Lung (tissue), 12 donors: ENCODE measurements around the gene MAGI2. TPM values are rescaled to one million over a fixed set of nuclear protein-coding genes. Genes with fewer than 3 reads are reported as not detected.
A peak's percentile ranks its signal among the peaks of the same experiment; 100 is the strongest.

ENCODE experiments used
- ATAC-seq: fragments of 200-7000 bp; cut with Tn5 transposase; one replicate; pipeline ENCODE4 v1.9.1; 2020; ENCODE audit warnings: moderate number of reproducible peaks; ENCODE audit not compliant: insufficient read depth, low FRiP score
- DNase-seq, 3 donors: peaks; one replicate each; pipeline ENCODE4 v3.0.0-alpha.2; 2013 to 2017
- H3K27ac ChIP-seq, 2 donors: one replicate each; pipeline ENCODE4 v1.5.1; 2013; ENCODE audit warnings: mild to moderate bottlenecking in 2 of 2, moderate library complexity in 2 of 2, control low read depth in 1 of 2, inconsistent platforms in 1 of 2, low read depth in 1 of 2, low read length in 1 of 2
- H3K27me3 ChIP-seq, 3 donors: one replicate each; pipeline ENCODE4 v1.5.1; 2013; ENCODE audit warnings: low read length in 2 of 3; ENCODE audit not compliant: control insufficient read depth in 3 of 3, insufficient read depth in 3 of 3
- H3K36me3 ChIP-seq, 4 donors: one replicate each; pipeline ENCODE4 v1.5.1; 2013; ENCODE audit warnings: low read length in 4 of 4, mild to moderate bottlenecking in 1 of 4, moderate library complexity in 1 of 4; ENCODE audit not compliant: control insufficient read depth in 4 of 4, insufficient read depth in 4 of 4
- H3K4me1 ChIP-seq, 5 donors: one replicate each; pipeline ENCODE4 v1.5.1; 2013; ENCODE audit warnings: low read length in 5 of 5, mild to moderate bottlenecking in 2 of 5, moderate library complexity in 1 of 5; ENCODE audit not compliant: control insufficient read depth in 5 of 5, insufficient read depth in 5 of 5
- H3K4me3 ChIP-seq: one replicate; pipeline ENCODE4 v1.5.1; 2013; ENCODE audit warnings: mild to moderate bottlenecking, control low read depth, moderate library complexity
- H3K9ac ChIP-seq, 2 donors: one replicate each; pipeline ENCODE4 v1.5.1; 2013; ENCODE audit warnings: low read length in 2 of 2, control low read depth in 1 of 2; ENCODE audit not compliant: insufficient read depth in 1 of 2
- H3K9me3 ChIP-seq, 4 donors: one replicate each; pipeline ENCODE4 v1.5.1; 2013; ENCODE audit warnings: low read length in 3 of 4, mild to moderate bottlenecking in 1 of 4, moderate library complexity in 1 of 4; ENCODE audit not compliant: control insufficient read depth in 4 of 4, insufficient read depth in 3 of 4
- CTCF ChIP-seq: IDR thresholded peaks from 2 replicates; pipeline ENCODE4 v1.5.1; 2012; ENCODE audit warnings: mild to moderate bottlenecking; ENCODE audit errors: control extremely low read depth, extremely low read depth
- WGBS, 2 donors: extraction: QIAGEN DNeasy Blood & Tissue Kit; methylation state at CpG; one replicate each; pipeline ENCODE4 v1.1.7; 2013; 5-methylcytosine and 5-hydroxymethylcytosine counted together
- polyA plus RNA-seq, 2 donors: library from polyadenylated mRNA; stranded (reverse); fragments of 200-250 nt; gene quantifications; one replicate each; pipeline ENCODE4 v1.2.1, GENCODE V29; 2013
- total RNA-seq, 2 donors: library from RNA; depleted of rRNA in 1 of 2; stranded (reverse); fragments of >200 nt in 1 of 2; gene quantifications; one replicate each; pipeline ENCODE4 v1.2.1, GENCODE V29; 2014 to 2021
- donor health status: control.
- donor health status: control.
- donor health status: Bipolar disorder and iron deficiency.
- donor health status: healthy.
- donor health status: DM: yes; HTN: yes; CAD: no.

Gene MAGI2
- total and polyA plus RNA-seq, 4 donors: 0.94 to 18.0 (median 5.3) TPM

GRCh38 chr7:79312022-79312421 is 141.4 kb downstream of the MAGI2 start:
- Histone ChIP-seq H3K27me3 (no peaks in the 10 kb centered on the region), H3K4me1 (peaks cover 0 to 2% (median 0%) of the 10 kb centered on the region in 5 donors), H3K36me3 (no peaks in the 10 kb centered on the region), H3K9me3 (no peaks in the 10 kb centered on the region), H3K9ac (no peak overlapping the region), H3K27ac (no peak overlapping the region), H3K4me3 (no peak overlapping the region)
- DNase-seq (no peak), ATAC-seq (no peak)
- 93 to 96% methylated on average over 3 of the region's 3 CpGs for WGBS, 2 donors
- no peak for TF ChIP-seq CTCF

- no peak for ATAC-seq
- 77 to 82% methylated on average over 4 of the region's 4 CpGs for WGBS, 2 donors
- TF ChIP-seq CTCF: no peak
- Histone ChIP-seq H3K4me3 (no peak overlapping the region), H3K27ac (no peak overlapping the region), H3K9ac (no peak overlapping the region), H3K27me3 (no peaks in the 10 kb centered on the region), H3K9me3 (no peaks in the 10 kb centered on the region), H3K4me1 (peaks cover 0 to 2% (median 0%) of the 10 kb centered on the region in 5 donors), H3K36me3 (no peaks in the 10 kb centered on the region)
- DNase-seq: peak in 1 of 3 donors; percentile 23
These were observed 145.3 kb downstream of the MAGI2 start for GRCh38 chr7:79308192-79308591.

GRCh38 chr7:79307376-79307775 is 146.1 kb downstream of the MAGI2 start:
- no peaks in the 10 kb centered on the region for H3K36me3 ChIP-seq
- H3K4me3 ChIP-seq: no peak overlapping the region
- no peaks in the 10 kb centered on the region for H3K9me3 ChIP-seq
- ATAC-seq (no peak), DNase-seq (no peak)
- no peak overlapping the region for H3K9ac ChIP-seq
- H3K4me1 ChIP-seq: peaks cover 0 to 2% (median 0%) of the 10 kb centered on the region in 5 donors
- WGBS, 2 donors: 80 to 91% methylated on average over 3 of the region's 3 CpGs
- no peak for TF ChIP-seq CTCF
- H3K27me3 ChIP-seq: no peaks in the 10 kb centered on the region
- no peak overlapping the region for H3K27ac ChIP-seq

GRCh38 chr7:79304711-79305110 is 148.8 kb downstream of the MAGI2 start:
- H3K36me3 ChIP-seq: no peaks in the 10 kb centered on the region
- ATAC-seq (no peak), DNase-seq (no peak)
- no peak overlapping the region for H3K9ac ChIP-seq
- H3K27ac ChIP-seq: no peak overlapping the region
- 80 to 81% methylated on average over 2 of the region's 2 CpGs for WGBS, 2 donors
- no peaks in the 10 kb centered on the region for H3K9me3 ChIP-seq
- no peaks in the 10 kb centered on the region for H3K27me3 ChIP-seq
- no peak for TF ChIP-seq CTCF
- no peak overlapping the region for H3K4me3 ChIP-seq
- H3K4me1 ChIP-seq: peaks cover 0 to 2% (median 0%) of the 10 kb centered on the region in 5 donors
